Liver (tissue), 9 donors: ENCODE data around the gene ZFHX2. TPM values are rescaled to one million over a fixed set of nuclear protein-coding genes. Genes with fewer than 3 reads are reported as not detected.

Source experiments
- DNase-seq: peaks from one replicate; pipeline ENCODE4 v3.0.0-alpha.2; 2017; ENCODE audit warnings: low spot score
- H3K27ac ChIP-seq, 2 donors: one replicate each; pipeline ENCODE4 v1.7.0; 2013; ENCODE audit warnings: inconsistent platforms in 2 of 2, low read length in 2 of 2, control low read depth in 1 of 2, low read depth in 1 of 2, mild to moderate bottlenecking in 1 of 2
- H3K27me3 ChIP-seq, 4 donors: one replicate each; pipeline versions ENCODE4 v1.6.1 to v1.7.0; 2013; ENCODE audit warnings: low read length in 3 of 4, inconsistent platforms in 1 of 4, mild to moderate bottlenecking in 1 of 4, moderate library complexity in 1 of 4; ENCODE audit not compliant: control insufficient read depth in 4 of 4, insufficient read depth in 4 of 4
- H3K36me3 ChIP-seq, 4 donors: one replicate each; pipeline versions ENCODE4 v1.6.1 to v1.7.0; 2013; ENCODE audit warnings: low read length in 3 of 4, mild to moderate bottlenecking in 3 of 4, low read depth in 1 of 4, moderate library complexity in 1 of 4; ENCODE audit not compliant: control insufficient read depth in 4 of 4, insufficient read depth in 3 of 4
- H3K4me1 ChIP-seq, 4 donors: one replicate each; pipeline versions ENCODE4 v1.6.1 to v1.7.0; 2013; ENCODE audit warnings: low read length in 3 of 4, mild to moderate bottlenecking in 3 of 4, moderate library complexity in 1 of 4; ENCODE audit not compliant: control insufficient read depth in 4 of 4, insufficient read depth in 4 of 4
- H3K4me3 ChIP-seq, 3 donors: one replicate each; pipeline versions ENCODE4 v1.6.1 to v1.7.0; 2013; ENCODE audit warnings: low read length in 3 of 3, control low read depth in 1 of 3, low read depth in 1 of 3, mild to moderate bottlenecking in 1 of 3
- H3K9ac ChIP-seq, 2 donors: one replicate each; pipeline ENCODE4 v1.7.0; 2013; ENCODE audit warnings: low read length in 2 of 2, mild to moderate bottlenecking in 2 of 2, moderate library complexity in 2 of 2, control low read depth in 1 of 2, low read depth in 1 of 2
- H3K9me3 ChIP-seq, 4 donors: one replicate each; pipeline versions ENCODE4 v1.6.1 to v1.7.0; 2013; ENCODE audit warnings: low read length in 3 of 4; ENCODE audit not compliant: control insufficient read depth in 4 of 4
- CTCF ChIP-seq: fragments of 150-350 bp; IDR thresholded peaks from 2 replicates; pipeline ENCODE4 v1.5.1; 2017; ENCODE audit warnings: improper control_type of control experiment, low read depth, low read length; ENCODE audit not compliant: missing input control
- EGR1 ChIP-seq, 2 donors: IDR thresholded peaks; 2 replicates each; pipeline ENCODE4 v1.6.1; 2016 to 2018; ENCODE audit warnings: antibody characterized with exemption in 2 of 2, low read depth in 2 of 2
- FOXA1 ChIP-seq: IDR thresholded peaks from 2 replicates; pipeline ENCODE4 v1.6.1; 2016; ENCODE audit warnings: antibody characterized with exemption
- FOXA2 ChIP-seq: IDR thresholded peaks from 2 replicates; pipeline ENCODE4 v1.6.1; 2016; ENCODE audit warnings: antibody characterized with exemption
- GABPA ChIP-seq, 2 donors: IDR thresholded peaks in 1 of 2; conservative IDR thresholded peaks in 1 of 2; 2 replicates each; pipeline ENCODE4 v1.6.1; 2016; ENCODE audit warnings: antibody characterized with exemption in 2 of 2, mild to moderate bottlenecking in 1 of 2, moderate library complexity in 1 of 2
- HNF4A ChIP-seq, 2 donors: conservative IDR thresholded peaks; 2 replicates each; pipeline ENCODE4 v1.6.1; 2016; ENCODE audit warnings: antibody characterized with exemption in 2 of 2, mild to moderate bottlenecking in 2 of 2
- HNF4G ChIP-seq: IDR thresholded peaks from 2 replicates; pipeline ENCODE4 v1.6.1; 2016; ENCODE audit warnings: antibody characterized with exemption
- JUND ChIP-seq, 2 donors: IDR thresholded peaks; 2 replicates each; pipeline ENCODE4 v1.6.1; 2016; ENCODE audit warnings: antibody characterized with exemption in 2 of 2
- MAX ChIP-seq: IDR thresholded peaks from 2 replicates; pipeline ENCODE4 v1.6.1; 2016; ENCODE audit warnings: antibody characterized with exemption
- RAD21 ChIP-seq, 2 donors: IDR thresholded peaks; 2 replicates each; pipeline ENCODE4 v1.6.1; 2016; ENCODE audit warnings: antibody characterized with exemption in 2 of 2, mild to moderate bottlenecking in 2 of 2
- RXRA ChIP-seq, 2 donors: IDR thresholded peaks; 2 replicates each; pipeline ENCODE4 v1.6.1; 2017 to 2018; ENCODE audit warnings: antibody characterized with exemption in 2 of 2, mild to moderate bottlenecking in 1 of 2
- SP1 ChIP-seq: IDR thresholded peaks from 2 replicates; pipeline ENCODE4 v1.6.1; 2018; ENCODE audit warnings: antibody characterized with exemption, mild to moderate bottlenecking
- TAF1 ChIP-seq: conservative IDR thresholded peaks from 2 replicates; pipeline ENCODE4 v1.6.1; 2016; ENCODE audit warnings: antibody characterized with exemption, mild to moderate bottlenecking
- YY1 ChIP-seq: IDR thresholded peaks from 2 replicates; pipeline ENCODE4 v1.6.1; 2016; ENCODE audit warnings: antibody characterized with exemption, mild to moderate bottlenecking
- ZBTB33 ChIP-seq: IDR thresholded peaks from 2 replicates; pipeline ENCODE4 v1.6.1; 2016; ENCODE audit warnings: antibody characterized with exemption
- WGBS: extraction: QIAGEN DNeasy Blood & Tissue Kit; methylation state at CpG from one replicate; pipeline ENCODE4 v1.1.7; 2013; 5-methylcytosine and 5-hydroxymethylcytosine counted together
- polyA plus RNA-seq, 2 donors: library from polyadenylated mRNA; stranded (reverse) in 1 of 2; unstranded in 1 of 2; fragments of 200-250 nt in 1 of 2; fragments of >200 nt in 1 of 2; fragmentation: Nextera tagmentation in 1 of 2; extraction: Ambion mirVana in 1 of 2; gene quantifications; one replicate each; pipeline versions ENCODE4 v1.2.1 to v1.2.3, GENCODE V29; 2013 to 2015
- total RNA-seq, 2 donors: library from RNA; depleted of rRNA; stranded (reverse); fragments of >200 nt; gene quantifications; one replicate each; pipeline ENCODE4 v1.2.3, GENCODE V29; 2014
- TF ChIP-seq, protein P1 (sequence below): IDR thresholded peaks from 2 replicates; pipeline ENCODE4 v1.6.1; 2016; ENCODE audit warnings: antibody characterized with exemption
- donor health status: healthy.
- donor health status: healthy.
- donor health status: healthy.
- donor health status: healthy.
- donor health status: healthy.

The ZFHX2 gene
- total and polyA plus RNA-seq, 4 donors: 0.06 to 0.14 (median 0.10) TPM

GRCh38 chr14:23570806-23571483, 19.4 kb upstream of the ZFHX2 start:
- no peaks in the 10 kb centered on the region for H3K36me3 ChIP-seq
- WGBS: 84% methylated on average over 23 of the region's 23 CpGs
- H3K9me3 ChIP-seq: no peaks in the 10 kb centered on the region
- H3K27me3 ChIP-seq: no peaks in the 10 kb centered on the region
- no peak for TF ChIP-seq CTCF
- TF ChIP-seq MAX: no peak
- no peak for TF ChIP-seq TAF1
- TF ChIP-seq EGR1 (IDR thresholded peaks at IDR 0.05; ENCODE audit: low read depth in 2 of 2): no peak
- TF ChIP-seq FOXA1: no peak
- no peak for TF ChIP-seq ZBTB33
- TF ChIP-seq HNF4A (conservative IDR thresholded peaks at IDR 0.05): no peak
- TF ChIP-seq, protein P1, sequence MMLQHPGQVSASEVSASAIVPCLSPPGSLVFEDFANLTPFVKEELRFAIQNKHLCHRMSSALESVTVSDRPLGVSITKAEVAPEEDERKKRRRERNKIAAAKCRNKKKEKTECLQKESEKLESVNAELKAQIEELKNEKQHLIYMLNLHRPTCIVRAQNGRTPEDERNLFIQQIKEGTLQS: no peak
- no peak for TF ChIP-seq HNF4G
- no peak for TF ChIP-seq YY1
- no peak for TF ChIP-seq JUND (IDR thresholded peaks at IDR 0.05)
- no peak for TF ChIP-seq RXRA (IDR thresholded peaks at IDR 0.05)
- no peak for TF ChIP-seq SP1
- no peak for TF ChIP-seq GABPA (IDR thresholded peaks at IDR 0.05 in 1 of 2, conservative IDR thresholded peaks at IDR 0.05 in 1 of 2)
- no peak for TF ChIP-seq FOXA2
- TF ChIP-seq RAD21 (IDR thresholded peaks at IDR 0.05): no peak
- no peak for DNase-seq
- H3K4me1 ChIP-seq: peaks cover 0 to 17% (median 9%) of the 10 kb centered on the region in 4 donors
- no peak overlapping the region for H3K27ac ChIP-seq
- no peak overlapping the region for H3K4me3 ChIP-seq
- H3K9ac ChIP-seq: no peak overlapping the region

DNA sequence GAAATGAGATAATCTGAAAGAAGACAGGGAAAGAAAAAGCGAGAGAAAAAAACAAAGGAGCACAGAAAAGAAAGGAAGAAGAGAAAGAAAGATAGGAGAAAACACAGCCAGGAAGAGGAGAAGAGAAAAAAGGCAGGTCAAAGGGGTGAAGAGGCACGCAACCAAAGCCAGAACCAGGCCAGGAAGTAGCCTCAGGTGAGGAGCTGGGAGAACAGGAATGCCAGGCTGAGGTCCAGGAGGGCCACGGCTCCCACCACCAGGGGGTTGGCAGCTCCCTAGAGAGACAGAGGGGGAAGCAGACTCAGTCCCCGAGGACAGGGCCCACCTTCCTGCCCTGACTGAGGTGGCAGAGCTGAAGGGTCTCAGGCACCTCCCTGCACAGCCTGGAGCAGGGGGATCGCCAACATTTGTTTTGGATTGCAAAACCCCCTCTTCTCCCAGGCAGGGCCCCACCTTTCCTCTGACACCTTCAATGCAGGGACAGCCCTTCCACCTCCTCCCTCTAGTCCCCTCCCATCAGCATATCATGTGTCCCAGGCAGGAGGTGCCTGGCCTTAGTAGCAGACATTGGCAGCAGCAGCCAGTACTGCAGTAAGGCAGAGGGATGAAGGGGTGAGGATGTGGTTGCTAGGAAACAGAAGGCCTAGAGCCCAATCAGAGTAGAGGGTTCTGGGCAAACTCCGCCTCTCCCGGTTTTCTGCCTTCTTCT, 18.0 kb upstream of the ZFHX2 start:
- no peak overlapping the region for H3K9ac ChIP-seq
- no peak overlapping the region for H3K27ac ChIP-seq
- H3K4me1 ChIP-seq: peaks cover 0 to 17% (median 8%) of the 10 kb centered on the region in 4 donors
- no peaks in the 10 kb centered on the region for H3K9me3 ChIP-seq
- TF ChIP-seq, protein P1: no peak
- TF ChIP-seq GABPA (IDR thresholded peaks at IDR 0.05 in 1 of 2, conservative IDR thresholded peaks at IDR 0.05 in 1 of 2): no peak
- TF ChIP-seq ZBTB33: no peak
- TF ChIP-seq HNF4G: no peak
- DNase-seq: no peak
- H3K4me3 ChIP-seq: no peak overlapping the region
- WGBS: 73% methylated on average over 7 of the region's 7 CpGs
- H3K36me3 ChIP-seq: no peaks in the 10 kb centered on the region
- no peaks in the 10 kb centered on the region for H3K27me3 ChIP-seq
